ENCODE results near the gene LNP1. TPM values are rescaled to one million over a fixed set of nuclear protein-coding genes. Genes with fewer than 3 reads are reported as not detected.
A peak's percentile ranks its signal among the peaks of the same experiment; 100 is the strongest.

LNP1 gene
- total and polyA plus RNA-seq, 9 of the 15 experiments (the other 6 are each of a cell fraction or from before 2014, with no cell fraction given) = 1.9 to 5.2 (median 4.5) TPM

- peak; percentile 66 to 82 (median 67) for TF ChIP-seq CTCF (IDR thresholded peaks at IDR 0.05 in 2 of 3, conservative IDR thresholded peaks at IDR 0.05 in 1 of 3; ENCODE audit: insufficient read depth in 2 of 3, low read depth in 1 of 3, low read length in 3 of 3)
- no peak for TF ChIP-seq ZC3H4 (CRISPR knock-in tag; IDR thresholded peaks at IDR 0.05; ENCODE audit: borderline replicate concordance)
Measured at GRCh38 chr3:100463002-100463401, 61.7 kb downstream of the LNP1 start (continued).

GRCh38 chr3:100463646-100464155 is 62.4 kb downstream of the LNP1 start:
- H3K27me3 ChIP-seq (ENCODE audit: control insufficient read depth in 2 of 2, insufficient read depth in 2 of 2, low read length in 2 of 2) = no peaks in the 10 kb centered on the region
- no peak overlapping the region for H3K4me3 ChIP-seq
- WGBS (ENCODE audit: insufficient coverage, low coverage, missing lambda C conversion rate) = 28% methylated on average over 3 of the region's 3 CpGs
- H3K4me2 ChIP-seq (ENCODE audit: insufficient read depth, low read length) = no peak overlapping the region
- no peaks in the 10 kb centered on the region for H3K9me1 ChIP-seq (ENCODE audit: control insufficient read depth, insufficient read depth, low read length)
- no peak for FAIRE-seq
- BruUV-seq (replicated peaks) = no TSS peak
- no peak overlapping the region for H3K9ac ChIP-seq (ENCODE audit: insufficient read depth in 1 of 2, low read depth in 2 of 2, low read length in 2 of 2)
- no peaks in the 10 kb centered on the region for H4K20me1 ChIP-seq (replicated peaks; ENCODE audit: control insufficient read depth, insufficient read depth, low read length)
- ChIA-PET CTCF (ENCODE audit: low intra/inter-chr PET ratio) (interaction anchor here (2.1 kb wide), 1 partner anchor 125 kb away, joined by 6 read pairs; no protein-coding TSS in a partner anchor), POLR2A (interaction anchor here (1.2 kb wide), 1 partner anchor 29 kb away, joined by 4 read pairs; the partner anchor contains the start of gene TMEM45A)
- H3K9me3 ChIP-seq (replicated peaks; ENCODE audit: control insufficient read depth, insufficient read depth, low read depth, low read length) = no peaks in the 10 kb centered on the region
- DNase-seq (ENCODE audit: extremely low read depth in 1 of 4, low spot score in 3 of 4) = no peak
- no peaks in the 10 kb centered on the region for H3K79me2 ChIP-seq (ENCODE audit: control insufficient read depth, insufficient read depth, low read length)
- no peaks in the 10 kb centered on the region for H3K36me3 ChIP-seq (ENCODE audit: control insufficient read depth, insufficient read depth, low read length)
- intact Hi-C loops (cut with micrococcal nuclease) = loop anchor here (1.0 to 10.0 kb wide), 5 partner anchors 127 to 334 kb away; no protein-coding TSS in a partner anchor
- H3K27ac ChIP-seq (ENCODE audit: extremely low read depth, low read depth, low read length) = no peak overlapping the region
- ATAC-seq = no peak
- H2AFZ ChIP-seq (ENCODE audit: low read depth, low read length) = no peak overlapping the region
- peaks cover 0 to 4% of the 10 kb centered on the region in 2 experiments; a peak in 1 of 5 replicates for H3K4me1 ChIP-seq (replicated peaks in 1 of 2; ENCODE audit: control insufficient read depth in 2 of 2, insufficient read depth in 2 of 2, low read length in 2 of 2)
- in situ Hi-C loops (cut with MboI) = loop anchor here (5.0 kb wide), 1 partner anchor 129 kb away; no protein-coding TSS in a partner anchor
- no peak for TF ChIP-seq ATF7 (IDR thresholded peaks at IDR 0.05)
- TF ChIP-seq ZFP91 (CRISPR knock-in tag; IDR thresholded peaks at IDR 0.05) = no peak
- no peak for TF ChIP-seq NR2C1 (IDR thresholded peaks at IDR 0.05)
- no peak for TF ChIP-seq NR2C1 (tag; IDR thresholded peaks at IDR 0.05)
- no peak for TF ChIP-seq ZNF780A (CRISPR knock-in tag; IDR thresholded peaks at IDR 0.05)
- TF ChIP-seq EZH2 (IDR thresholded peaks at IDR 0.05; ENCODE audit: borderline replicate concordance, low read depth, low read length) = no peak
- TF ChIP-seq ELK1 (CRISPR knock-in tag; IDR thresholded peaks at IDR 0.05) = no peak
- TF ChIP-seq ZFP1 (CRISPR knock-in tag; IDR thresholded peaks at IDR 0.05) = no peak
- no peak for TF ChIP-seq ZKSCAN1 (IDR thresholded peaks at IDR 0.05; ENCODE audit: low read depth, low read length)
- TF ChIP-seq ARID3B (CRISPR knock-in tag; IDR thresholded peaks at IDR 0.05; ENCODE audit: borderline replicate concordance) = no peak
- TF ChIP-seq NFE2L1 (tag; IDR thresholded peaks at IDR 0.05; ENCODE audit: borderline replicate concordance, low read depth) = no peak
- no peak for TF ChIP-seq TCF3 (CRISPR knock-in tag; IDR thresholded peaks at IDR 0.05)
- TF ChIP-seq L3MBTL2 (IDR thresholded peaks at IDR 0.05) = no peak

All from K562 (cell line).